Endodermal cell (in vitro differentiated cells): Measurements from ENCODE around the gene LRRC7. TPM values are rescaled to one million over a fixed set of nuclear protein-coding genes. Genes with fewer than 3 reads are reported as not detected.

ENCODE experiments used
- DNase-seq: peaks from one replicate; pipeline ENCODE4 v3.0.0-alpha.2; 2017
- H3K27ac ChIP-seq: 2 replicates; pipeline ENCODE4 v1.5.1; 2013; ENCODE audit warnings: mild to moderate bottlenecking, low read depth, low read length, moderate library complexity
- H3K27me3 ChIP-seq: 2 replicates; pipeline ENCODE4 v1.6.1; 2013; ENCODE audit warnings: mild to moderate bottlenecking, low read length, moderate library complexity; ENCODE audit not compliant: insufficient read depth, control insufficient read depth, poor library complexity, severe bottlenecking
- H3K36me3 ChIP-seq: 2 replicates; pipeline ENCODE4 v1.7.0; 2013; ENCODE audit warnings: mild to moderate bottlenecking, low read length, moderate library complexity; ENCODE audit not compliant: control insufficient read depth, insufficient read depth
- H3K4me1 ChIP-seq: one replicate; pipeline ENCODE4 v1.7.0; 2013; ENCODE audit warnings: low read length; ENCODE audit not compliant: control insufficient read depth, insufficient read depth
- H3K4me3 ChIP-seq: 2 replicates; pipeline ENCODE4 v1.5.1; 2013; ENCODE audit warnings: mild to moderate bottlenecking, low read length, moderate library complexity
- H3K9ac ChIP-seq: 2 replicates; pipeline ENCODE4 v1.6.1; 2013; ENCODE audit warnings: mild to moderate bottlenecking, low read length, moderate library complexity; ENCODE audit not compliant: poor library complexity, severe bottlenecking; ENCODE audit errors: extremely low read depth
- H3K9me3 ChIP-seq: 2 replicates; pipeline ENCODE4 v1.6.1; 2013; ENCODE audit warnings: mild to moderate bottlenecking, low read length, moderate library complexity; ENCODE audit not compliant: control insufficient read depth
- H3K27ac Mint-ChIP-seq: 2 replicates; pipeline ENCODE4 v1.8.0; 2020; ENCODE audit warnings: mixed read lengths
- H3K27me3 Mint-ChIP-seq: 2 replicates; pipeline ENCODE4 v1.8.0; 2021; ENCODE audit warnings: mild to moderate bottlenecking, mixed read lengths; ENCODE audit not compliant: insufficient read depth
- H3K36me3 Mint-ChIP-seq: 2 replicates; pipeline ENCODE4 v1.8.0; 2020; ENCODE audit warnings: low read depth, mixed read lengths
- H3K4me1 Mint-ChIP-seq: 2 replicates; pipeline ENCODE4 v1.8.0; 2020; ENCODE audit warnings: mixed read lengths
- H3K4me3 Mint-ChIP-seq: 2 replicates; pipeline ENCODE4 v1.8.0; 2020; ENCODE audit warnings: mild to moderate bottlenecking, moderate library complexity, mixed read lengths
- H3K9me3 Mint-ChIP-seq: 2 replicates; pipeline ENCODE4 v1.8.0; 2020; ENCODE audit warnings: mild to moderate bottlenecking, mixed read lengths
- WGBS, 2 experiments: methylation state at CpG; one replicate each; pipeline versions ENCODE4 v1.1.5 to v1.1.7; 2013; ENCODE audit warnings: missing lambda C conversion rate in 2 of 2, mixed read lengths in 1 of 2; ENCODE audit not compliant: insufficient coverage in 1 of 2, insufficient read length in 1 of 2; 5-methylcytosine and 5-hydroxymethylcytosine counted together
- total RNA-seq, 2 donors: library from RNA; stranded (reverse); fragmentation: NEBNext Ultra II Directional in 1 of 2; extraction: Animal tissue kit (Norgen Biotek cat#: 25700) in 1 of 2; gene quantifications; 2 replicates in 1 of 2; 3 replicates in 1 of 2; pipeline ENCODE4 v1.2.1, GENCODE V29; 2021
- TF ChIP-seq, protein P1 (sequence below): fragments of 200-600 bp; sonication (generic); conservative IDR thresholded peaks from 2 replicates; pipeline ENCODE4 v1.5.0; 2021; ENCODE audit warnings: antibody characterized with exemption, mild to moderate bottlenecking

The LRRC7 gene
- total RNA-seq, 2 donors from 2014 or later, result 1.4 to 2.2 TPM

- no peaks in the 10 kb centered on the region for H3K27me3 ChIP-seq
- H3K4me3 Mint-ChIP-seq, result no peak overlapping the region
Observed at GRCh38 chr1:70017770-70018169, 450.0 kb downstream of the LRRC7 start.

DNA sequence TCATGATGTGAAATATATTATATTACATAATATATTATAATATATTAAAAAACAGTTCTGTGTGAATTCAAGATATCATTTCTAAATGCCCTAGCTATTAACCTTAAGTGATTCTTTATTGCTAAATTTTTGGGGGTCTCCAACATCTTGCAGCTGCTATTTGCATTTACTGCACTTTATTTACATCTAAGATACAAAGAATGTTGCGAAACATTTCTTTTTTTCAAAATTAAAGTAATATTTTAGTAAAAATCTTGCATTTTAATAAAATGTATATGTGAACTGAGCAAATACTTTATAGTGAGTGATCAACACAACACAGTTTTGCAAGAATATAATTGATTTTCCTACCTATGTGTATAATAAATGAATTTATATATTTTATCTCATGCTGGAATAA lies 456.6 kb downstream of the LRRC7 start:
- Mint-ChIP-seq H3K27ac (no peak overlapping the region), H3K4me1 (peaks cover 1% of the 10 kb centered on the region), H3K9me3 (no peaks in the 10 kb centered on the region), H3K36me3 (no peaks in the 10 kb centered on the region), H3K4me3 (no peak overlapping the region), H3K27me3 (no peaks in the 10 kb centered on the region)
- Histone ChIP-seq H3K27me3 (no peaks in the 10 kb centered on the region), H3K27ac (no peak overlapping the region), H3K4me3 (no peak overlapping the region), H3K4me1 (no peaks in the 10 kb centered on the region), H3K36me3 (peaks cover under 1% of the 10 kb centered on the region), H3K9ac (no peak overlapping the region), H3K9me3 (no peaks in the 10 kb centered on the region)
- TF ChIP-seq, protein P1, sequence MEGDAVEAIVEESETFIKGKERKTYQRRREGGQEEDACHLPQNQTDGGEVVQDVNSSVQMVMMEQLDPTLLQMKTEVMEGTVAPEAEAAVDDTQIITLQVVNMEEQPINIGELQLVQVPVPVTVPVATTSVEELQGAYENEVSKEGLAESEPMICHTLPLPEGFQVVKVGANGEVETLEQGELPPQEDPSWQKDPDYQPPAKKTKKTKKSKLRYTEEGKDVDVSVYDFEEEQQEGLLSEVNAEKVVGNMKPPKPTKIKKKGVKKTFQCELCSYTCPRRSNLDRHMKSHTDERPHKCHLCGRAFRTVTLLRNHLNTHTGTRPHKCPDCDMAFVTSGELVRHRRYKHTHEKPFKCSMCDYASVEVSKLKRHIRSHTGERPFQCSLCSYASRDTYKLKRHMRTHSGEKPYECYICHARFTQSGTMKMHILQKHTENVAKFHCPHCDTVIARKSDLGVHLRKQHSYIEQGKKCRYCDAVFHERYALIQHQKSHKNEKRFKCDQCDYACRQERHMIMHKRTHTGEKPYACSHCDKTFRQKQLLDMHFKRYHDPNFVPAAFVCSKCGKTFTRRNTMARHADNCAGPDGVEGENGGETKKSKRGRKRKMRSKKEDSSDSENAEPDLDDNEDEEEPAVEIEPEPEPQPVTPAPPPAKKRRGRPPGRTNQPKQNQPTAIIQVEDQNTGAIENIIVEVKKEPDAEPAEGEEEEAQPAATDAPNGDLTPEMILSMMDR, result no peak
- no peak for DNase-seq
- WGBS, 2 experiments, result no CpG with 5 or more reads among the region's 1 CpG

More at GRCh38 chr1:70017770-70018169, 450.0 kb downstream of the LRRC7 start:
- Histone ChIP-seq H3K27ac (no peak overlapping the region), H3K9ac (no peak overlapping the region), H3K4me3 (no peak overlapping the region), H3K9me3 (no peaks in the 10 kb centered on the region), H3K36me3 (peaks cover 6% of the 10 kb centered on the region), H3K4me1 (no peaks in the 10 kb centered on the region)
- Mint-ChIP-seq H3K4me1 (peaks cover 4% of the 10 kb centered on the region), H3K36me3 (no peaks in the 10 kb centered on the region), H3K27me3 (no peaks in the 10 kb centered on the region), H3K27ac (no peak overlapping the region), H3K9me3 (no peaks in the 10 kb centered on the region)
- no peak for DNase-seq
- TF ChIP-seq, protein P1, result no peak

GRCh38 chr1:70025052-70025451 lies 457.3 kb downstream of the LRRC7 start:
- no peaks in the 10 kb centered on the region for H3K9me3 Mint-ChIP-seq
- DNase-seq, result no peak
- TF ChIP-seq, protein P1, result no peak
- H3K4me3 Mint-ChIP-seq, result no peak overlapping the region
- Histone ChIP-seq H3K4me1 (no peaks in the 10 kb centered on the region), H3K9me3 (no peaks in the 10 kb centered on the region), H3K27ac (no peak overlapping the region), H3K27me3 (no peaks in the 10 kb centered on the region), H3K4me3 (no peak overlapping the region), H3K9ac (no peak overlapping the region), H3K36me3 (no peaks in the 10 kb centered on the region)
- H3K27ac Mint-ChIP-seq, result no peak overlapping the region
- no peaks in the 10 kb centered on the region for H3K27me3 Mint-ChIP-seq
- H3K36me3 Mint-ChIP-seq, result no peaks in the 10 kb centered on the region
- peaks cover 2% of the 10 kb centered on the region for H3K4me1 Mint-ChIP-seq
